Measurements from ENCODE around the gene TMIE. TPM values are rescaled to one million over a fixed set of nuclear protein-coding genes. Genes with fewer than 3 reads are reported as not detected.

TMIE gene
- total and polyA plus RNA-seq, 2 of the 8 experiments (the other 6 are each of a cell fraction or from before 2014, with no cell fraction given), result 0.45 to 0.67 TPM

GRCh38 chr3:46656778-46657556, 44.2 kb upstream of the TMIE start:
- no peaks in the 10 kb centered on the region for H3K79me1 ChIP-seq (ENCODE audit: low read depth, low read length)
- H3K23me2 ChIP-seq (ENCODE audit: low read depth, low read length), result no peaks in the 10 kb centered on the region
- H4K8ac ChIP-seq (ENCODE audit: extremely low read depth, insufficient read depth, low read length), result no peak overlapping the region
- TF ChIP-seq HDAC6 (IDR thresholded peaks at IDR 0.05; ENCODE audit: low read depth, low read length), result no peak
- no peak for TF ChIP-seq SUZ12 (IDR thresholded peaks at IDR 0.05; ENCODE audit: low read length)
- TF ChIP-seq NANOG (IDR thresholded peaks at IDR 0.05; ENCODE audit: insufficient read depth, low read depth, low read length, poor library complexity, severe bottlenecking), result peak; percentile 49
- TF ChIP-seq CBX8 (IDR thresholded peaks at IDR 0.05; ENCODE audit: borderline replicate concordance, low read depth, low read length), result no peak
- TF ChIP-seq TBP (IDR thresholded peaks at IDR 0.05; ENCODE audit: low read depth, low read length), result no peak
- no peak overlapping the region for H2BK120ac ChIP-seq (replicated peaks; ENCODE audit: low read depth, low read length)
- H2BK15ac ChIP-seq (ENCODE audit: low read length), result no peak overlapping the region
- H4K5ac ChIP-seq (ENCODE audit: insufficient read length, low read depth, low read length), result no peak overlapping the region
- H2BK12ac ChIP-seq (ENCODE audit: low read depth, low read length), result no peak overlapping the region
- H3K4me3 ChIP-seq (ENCODE audit: extremely low read depth in 1 of 4, insufficient read depth in 2 of 4, low read depth in 3 of 4, low read length in 4 of 4), result peak overlapping the region in 1 of 4 experiments; percentile 4; a peak in 1 of 8 replicates
- H2AK5ac ChIP-seq (ENCODE audit: low read depth, low read length), result no peak overlapping the region
- peaks cover 11 to 29% (median 25%) of the 10 kb centered on the region in 4 experiments for H3K4me1 ChIP-seq (replicated peaks in 1 of 4; ENCODE audit: control insufficient read depth in 3 of 4, insufficient read depth in 4 of 4, low read length in 3 of 4)
- H3K9me3 ChIP-seq (ENCODE audit: insufficient read depth in 2 of 2, low read depth in 1 of 2, low read length in 1 of 2), result peaks cover 0 to 3% of the 10 kb centered on the region in 2 experiments; a peak in 2 of 4 replicates
- CTCF ChIA-PET (ENCODE audit: partially characterized antibody), result interaction anchor here (0.7 to 1.9 kb wide), 7 partner anchors 7 to 207 kb away, joined by 3 to 8 read pairs (median 3); no protein-coding TSS in a partner anchor
- no peak overlapping the region for H3K27ac ChIP-seq (ENCODE audit: low read depth, low read length)
- H3K36me3 ChIP-seq (ENCODE audit: control insufficient read depth in 2 of 4, insufficient read depth in 4 of 4, low read length in 3 of 4), result no peaks in the 10 kb centered on the region
- POLR2A ChIA-PET (ENCODE audit: partially characterized antibody), result no interaction called here
- H3K79me2 ChIP-seq (ENCODE audit: control insufficient read depth in 1 of 2, insufficient read depth in 2 of 2, low read length in 2 of 2), result no peaks in the 10 kb centered on the region
- no peak overlapping the region for H3K14ac ChIP-seq (ENCODE audit: insufficient read length)
- no peaks in the 10 kb centered on the region for H4K20me1 ChIP-seq (replicated peaks in 1 of 2; ENCODE audit: control insufficient read depth in 1 of 2, insufficient read depth in 2 of 2, low read length in 2 of 2)
- peak overlapping the region; percentile 16; the same call in 1 of the 2 replicates for H2BK20ac ChIP-seq (ENCODE audit: low read length)
- H3K56ac ChIP-seq (replicated peaks; ENCODE audit: insufficient read length, low read depth, low read length), result no peak overlapping the region
- H3K4me2 ChIP-seq (ENCODE audit: insufficient read depth in 1 of 2, low read depth in 2 of 2, low read length in 2 of 2), result no peak overlapping the region; a peak in 1 of 4 replicates
- H4K91ac ChIP-seq (replicated peaks; ENCODE audit: insufficient read length, low read length), result no peak overlapping the region
- no peak overlapping the region for H2BK5ac ChIP-seq (ENCODE audit: low read depth, low read length)
- no peak overlapping the region for H2AFZ ChIP-seq (ENCODE audit: low read length)
- H3K9ac ChIP-seq (replicated peaks in 1 of 4; ENCODE audit: extremely low read depth in 1 of 4, low read depth in 3 of 4, low read length in 3 of 4), result no peak overlapping the region
- H3K4ac ChIP-seq (replicated peaks; ENCODE audit: insufficient read length, low read depth, low read length), result no peak overlapping the region
- peak in 1 of 2 experiments; percentile 41 for DNase-seq (ENCODE audit: low read depth in 1 of 2, low spot score in 2 of 2)
- H3K23ac ChIP-seq (ENCODE audit: insufficient read length), result no peak overlapping the region
- H3K27me3 ChIP-seq (replicated peaks in 1 of 4; ENCODE audit: control insufficient read depth in 3 of 4, extremely low read depth in 1 of 4, insufficient read depth in 3 of 4, low read length in 3 of 4), result no peaks in the 10 kb centered on the region; a peak in 1 of 7 replicates
- no peak overlapping the region; the same call in 1 of the 2 replicates for H3K18ac ChIP-seq (ENCODE audit: extremely low read depth, low read length)
- 77% methylated on average over 9 of the region's 9 CpGs; no CpG with 5 or more reads in 1 of the 2 experiments for WGBS, 2 experiments (ENCODE audit: extremely low coverage in 1 of 2, insufficient coverage in 1 of 2, insufficient read length in 1 of 2, insufficient replicate concordance in 2 of 2, low coverage in 1 of 2, low lambda C conversion rate in 2 of 2, missing lambda C conversion rate in 1 of 2)
- no peak for FAIRE-seq
